ENCODE data around the gene TDG. TPM values are rescaled to one million over a fixed set of nuclear protein-coding genes. Genes with fewer than 3 reads are reported as not detected.
A peak's percentile ranks its signal among the peaks of the same experiment; 100 is the strongest.
"Not testable (repeated sequence)": the region's sequence is repeated elsewhere in the genome, so short reads cannot be mapped to it uniquely, and the experiment has no call there.

The TDG gene
- total RNA-seq, 1 donor from 2014 or later, result 33.9 TPM

DNA sequence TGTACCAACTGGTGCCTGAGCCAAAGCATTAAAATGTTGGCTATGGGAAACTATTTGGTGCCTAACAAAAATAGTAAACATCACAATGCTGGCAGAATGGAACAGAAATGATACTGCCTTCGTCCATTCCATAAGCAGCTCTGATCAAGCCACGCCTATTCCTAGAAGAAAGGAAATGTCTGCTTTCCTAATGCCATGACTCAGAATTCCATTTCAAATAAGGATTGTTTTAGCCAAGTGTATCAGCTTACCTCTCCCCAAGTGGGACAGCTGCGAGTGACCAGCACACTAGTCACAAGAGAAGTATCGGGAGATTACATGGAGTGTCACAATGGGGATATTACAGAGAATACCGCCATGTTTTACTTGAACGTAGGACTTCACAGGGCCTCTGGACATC, 45.6 kb downstream of the TDG start:
- TF ChIP-seq CTCF (IDR thresholded peaks at IDR 0.05), result no peak
- no peaks in the 10 kb centered on the region for H3K27me3 Mint-ChIP-seq (ENCODE audit: unreplicated experiment)
- no peak for DNase-seq (ENCODE audit: extremely low spot score, unreplicated experiment)
- peaks cover 5% of the 10 kb centered on the region for H3K9me3 Mint-ChIP-seq (ENCODE audit: unreplicated experiment)
- H3K36me3 Mint-ChIP-seq (ENCODE audit: unreplicated experiment), result peaks cover 18% of the 10 kb centered on the region
- peaks cover 29% of the 10 kb centered on the region for H3K4me1 Mint-ChIP-seq (ENCODE audit: unreplicated experiment)
- no peak overlapping the region for H3K4me3 Mint-ChIP-seq (ENCODE audit: unreplicated experiment)
- H3K27ac Mint-ChIP-seq (ENCODE audit: unreplicated experiment), result peak overlapping the region; percentile 40

GRCh38 chr12:104012331-104012730, 46.7 kb downstream of the TDG start:
- H3K4me1 Mint-ChIP-seq (ENCODE audit: unreplicated experiment), result peaks cover 19% of the 10 kb centered on the region
- H3K4me3 Mint-ChIP-seq (ENCODE audit: unreplicated experiment), result no peak overlapping the region
- H3K27me3 Mint-ChIP-seq (ENCODE audit: unreplicated experiment), result no peaks in the 10 kb centered on the region
- no peak for TF ChIP-seq CTCF (IDR thresholded peaks at IDR 0.05)
- no peak overlapping the region for H3K27ac Mint-ChIP-seq (ENCODE audit: unreplicated experiment)
- no peak for DNase-seq (ENCODE audit: extremely low spot score, unreplicated experiment)
- peaks cover 19% of the 10 kb centered on the region for H3K36me3 Mint-ChIP-seq (ENCODE audit: unreplicated experiment)
- H3K9me3 Mint-ChIP-seq (ENCODE audit: unreplicated experiment), result peaks cover 5% of the 10 kb centered on the region

- H3K27me3 Mint-ChIP-seq (ENCODE audit: unreplicated experiment); H3K4me1 Mint-ChIP-seq (ENCODE audit: unreplicated experiment); H3K9me3 Mint-ChIP-seq (ENCODE audit: unreplicated experiment); H3K27ac Mint-ChIP-seq (ENCODE audit: unreplicated experiment); H3K4me3 Mint-ChIP-seq (ENCODE audit: unreplicated experiment); DNase-seq (ENCODE audit: extremely low spot score, unreplicated experiment): not testable (repeated sequence)
- peaks cover 13% of the 10 kb centered on the region for H3K36me3 Mint-ChIP-seq (ENCODE audit: unreplicated experiment)
Measured at GRCh38 chr12:104021862-104022261, 56.2 kb downstream of the TDG start.

DNA sequence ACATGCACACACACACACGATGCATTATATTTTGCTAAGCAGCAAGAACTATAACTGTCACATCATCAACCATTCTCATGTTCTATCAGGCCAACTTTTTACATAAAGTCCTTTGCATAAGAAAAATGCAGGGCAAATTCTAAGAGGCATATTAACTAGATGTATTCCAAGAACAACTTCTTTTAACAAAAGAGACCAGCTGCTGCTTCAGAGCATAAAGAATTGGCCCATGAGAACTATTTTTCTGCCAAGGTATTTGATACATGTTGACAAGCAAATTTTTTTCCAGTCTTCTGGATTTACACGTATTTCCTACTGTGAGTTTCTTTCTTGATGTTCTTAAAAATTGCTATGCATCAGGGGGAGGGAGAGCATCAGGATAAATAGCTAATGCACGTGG, 57.1 kb downstream of the TDG start:
- peaks cover 12% of the 10 kb centered on the region for H3K36me3 Mint-ChIP-seq (ENCODE audit: unreplicated experiment)
- no peak for DNase-seq (ENCODE audit: extremely low spot score, unreplicated experiment)
- no peaks in the 10 kb centered on the region for H3K4me1 Mint-ChIP-seq (ENCODE audit: unreplicated experiment)
- no peak overlapping the region for H3K27ac Mint-ChIP-seq (ENCODE audit: unreplicated experiment)
- no peak overlapping the region for H3K4me3 Mint-ChIP-seq (ENCODE audit: unreplicated experiment)
- no peaks in the 10 kb centered on the region for H3K27me3 Mint-ChIP-seq (ENCODE audit: unreplicated experiment)
- no peak for TF ChIP-seq CTCF (IDR thresholded peaks at IDR 0.05)
- H3K9me3 Mint-ChIP-seq (ENCODE audit: unreplicated experiment), result no peaks in the 10 kb centered on the region

DNA sequence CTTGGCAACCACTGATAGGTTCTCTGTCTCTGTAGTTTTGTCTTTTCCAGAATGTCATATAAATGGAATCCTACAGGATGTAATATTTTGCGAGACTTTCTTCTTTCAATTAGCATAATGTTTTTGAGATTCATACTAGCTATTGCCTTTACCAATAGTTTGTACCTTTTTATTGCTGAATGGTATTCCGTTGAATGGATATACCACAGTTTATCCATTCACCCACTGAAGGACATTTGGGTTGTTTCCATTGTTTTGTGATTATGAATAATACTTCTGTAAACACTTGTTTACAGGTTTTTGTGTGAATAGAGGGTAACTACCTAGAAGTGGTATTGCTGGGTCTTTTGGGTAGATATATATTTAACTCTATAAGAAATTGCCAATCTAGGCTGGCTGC, 58.0 kb downstream of the TDG start:
- Mint-ChIP-seq H3K4me1 (ENCODE audit: unreplicated experiment) (no peaks in the 10 kb centered on the region), H3K36me3 (ENCODE audit: unreplicated experiment) (peaks cover 12% of the 10 kb centered on the region), H3K27ac (ENCODE audit: unreplicated experiment) (no peak overlapping the region), H3K27me3 (ENCODE audit: unreplicated experiment) (no peaks in the 10 kb centered on the region), H3K4me3 (ENCODE audit: unreplicated experiment) (no peak overlapping the region), H3K9me3 (ENCODE audit: unreplicated experiment) (no peaks in the 10 kb centered on the region)
- no peak for TF ChIP-seq CTCF (IDR thresholded peaks at IDR 0.05)
- no peak for DNase-seq (ENCODE audit: extremely low spot score, unreplicated experiment)

GRCh38 chr12:104024348-104024747, 58.7 kb downstream of the TDG start:
- Mint-ChIP-seq H3K4me3 (ENCODE audit: unreplicated experiment) (no peak overlapping the region), H3K9me3 (ENCODE audit: unreplicated experiment) (no peaks in the 10 kb centered on the region), H3K27ac (ENCODE audit: unreplicated experiment) (no peak overlapping the region), H3K27me3 (ENCODE audit: unreplicated experiment) (no peaks in the 10 kb centered on the region), H3K4me1 (ENCODE audit: unreplicated experiment) (no peaks in the 10 kb centered on the region), H3K36me3 (ENCODE audit: unreplicated experiment) (peaks cover 10% of the 10 kb centered on the region)
- no peak for TF ChIP-seq CTCF (IDR thresholded peaks at IDR 0.05)
- no peak for DNase-seq (ENCODE audit: extremely low spot score, unreplicated experiment)
